Mucosa of gallbladder (tissue), 1 donor: ENCODE results near the gene NOSTRIN. TPM values are rescaled to one million over a fixed set of nuclear protein-coding genes. Genes with fewer than 3 reads are reported as not detected.
"Not testable (repeated sequence)": the region's sequence is repeated elsewhere in the genome, so short reads cannot be mapped to it uniquely, and the experiment has no call there.

Experiments
- DNase-seq: peaks from one replicate; pipeline ENCODE4 v3.0.0-alpha.2; 2020; ENCODE audit warnings: low spot score
- total RNA-seq: library from RNA; stranded (reverse); gene quantifications from one replicate; pipeline ENCODE4 v1.2.1, GENCODE V29; 2021
- donor health status: DM: no; HTN: no; CAD: no.

Gene NOSTRIN
- total RNA-seq, 1 donor from 2014 or later: 36.1 TPM

- no peak for DNase-seq
Measured at GRCh38 chr2:168819050-168819715, 16.7 kb downstream of the NOSTRIN start.

DNA sequence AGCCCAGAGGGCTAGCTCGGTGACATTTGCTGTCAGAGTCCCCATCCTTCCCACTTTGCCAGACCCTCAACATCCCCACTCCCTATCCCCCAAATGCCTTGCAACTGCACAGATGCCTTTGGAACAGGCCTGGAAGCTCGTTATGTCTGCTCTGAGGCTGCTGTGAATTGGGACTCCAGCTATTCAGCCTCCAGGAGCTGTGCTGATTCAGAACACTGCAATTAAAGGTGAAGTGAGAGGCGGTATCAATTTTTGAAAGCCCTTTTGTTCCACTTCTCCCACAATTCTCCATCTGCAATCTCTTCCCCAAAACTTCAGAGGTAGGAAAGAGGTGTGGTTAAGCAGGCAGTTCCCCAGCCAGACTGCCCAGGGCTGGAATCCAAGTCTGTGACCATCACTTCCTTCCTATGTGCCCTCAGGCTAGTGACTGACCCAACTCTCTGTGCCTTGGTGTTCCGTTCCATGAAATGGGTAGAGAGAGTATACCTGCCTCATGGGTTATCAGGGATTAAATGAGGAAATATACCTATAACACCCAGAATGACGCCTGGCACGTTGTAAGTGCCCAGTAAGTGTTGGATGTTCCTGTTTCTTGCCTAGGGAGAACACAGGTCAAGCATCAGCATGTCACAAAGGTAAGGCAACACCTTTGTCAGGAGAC is 17.5 kb downstream of the NOSTRIN start:
- no peak for DNase-seq

- no peak for DNase-seq
Measured at GRCh38 chr2:168821577-168821976, 19.1 kb downstream of the NOSTRIN start.

- no peak for DNase-seq
Measured at GRCh38 chr2:168821992-168822391, 19.6 kb downstream of the NOSTRIN start.

DNA sequence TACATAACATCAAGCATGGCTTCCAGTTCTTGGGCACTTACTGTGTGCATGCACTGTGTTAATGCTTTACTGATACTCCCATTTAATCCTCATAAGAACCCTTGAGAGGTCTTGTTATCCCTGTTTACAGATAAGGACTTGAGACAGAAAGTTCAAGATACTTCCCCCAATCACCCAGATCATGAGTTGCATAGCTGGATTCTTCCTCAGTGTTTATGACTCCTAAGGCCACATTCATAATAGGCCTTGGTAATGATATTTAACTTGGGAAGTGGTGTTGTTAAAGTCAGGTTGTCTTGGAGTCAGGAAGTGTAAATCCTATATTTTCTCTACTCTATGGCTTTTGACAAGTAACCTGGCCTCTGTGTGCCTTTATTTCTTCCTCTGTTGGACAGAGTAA is 22.7 kb downstream of the NOSTRIN start:
- no peak for DNase-seq

DNA sequence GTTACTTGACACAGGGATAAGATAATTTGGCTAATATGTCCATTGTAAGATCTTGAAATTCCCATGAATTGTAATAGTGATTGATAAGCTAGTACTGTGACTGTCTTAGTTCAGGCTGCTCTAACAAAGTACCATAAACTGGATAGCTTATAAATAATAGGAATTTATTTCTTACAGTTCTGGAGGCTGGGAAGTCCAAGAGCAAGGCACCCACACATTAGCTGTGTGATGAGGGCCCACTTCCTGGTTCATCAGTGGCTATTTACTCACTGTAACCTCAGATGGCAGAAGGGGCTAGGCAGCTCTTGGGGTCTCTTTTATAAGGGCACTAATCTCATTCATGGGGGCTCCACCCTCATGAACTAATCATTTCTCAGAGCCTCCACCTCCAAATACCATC is 28.5 kb downstream of the NOSTRIN start:
- DNase-seq: no peak

GRCh38 chr2:168831662-168832061 is 29.2 kb downstream of the NOSTRIN start:
- DNase-seq: no peak

DNA sequence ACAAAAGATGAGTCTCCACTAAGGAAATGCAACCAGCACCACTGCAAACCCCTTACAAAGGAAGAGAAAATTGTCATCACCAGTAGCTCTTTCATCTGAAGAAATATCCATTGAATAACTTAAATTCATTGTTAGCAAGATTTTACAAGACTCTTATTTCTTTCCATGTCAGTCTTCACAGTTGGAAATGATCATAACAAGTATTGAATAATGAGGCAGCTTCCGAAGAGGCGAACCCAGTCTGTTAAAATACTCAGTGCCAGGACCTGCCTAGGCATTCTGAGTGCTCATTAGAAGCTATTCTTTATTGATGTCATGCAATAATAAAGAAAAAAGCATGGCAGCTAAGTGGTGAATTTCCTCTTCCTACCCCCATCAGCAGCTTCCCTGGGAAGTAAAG is 33.5 kb downstream of the NOSTRIN start:
- no peak for DNase-seq

- DNase-seq: no peak
Measured at GRCh38 chr2:168841445-168841844, 39.0 kb downstream of the NOSTRIN start.

DNA sequence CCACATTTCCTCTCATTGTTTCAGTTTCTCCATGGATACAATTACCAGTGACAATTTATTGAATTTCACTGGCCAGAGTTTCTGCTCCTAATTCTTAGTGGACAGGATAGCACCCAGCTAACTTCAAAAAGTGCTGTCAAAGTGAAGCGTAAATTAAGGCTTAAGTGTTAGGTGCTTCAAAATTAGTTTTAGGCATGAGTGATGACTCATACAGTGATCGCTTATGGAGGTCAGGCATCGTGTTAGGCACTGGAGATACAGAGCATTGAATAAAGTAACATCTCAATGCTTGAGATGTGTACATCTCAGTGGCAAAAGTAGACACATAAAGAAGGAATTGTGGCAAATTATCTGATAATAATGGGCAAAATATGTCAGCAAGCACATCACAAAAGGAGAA is 40.8 kb downstream of the NOSTRIN start:
- no peak for DNase-seq

GRCh38 chr2:168848225-168848624 is 45.8 kb downstream of the NOSTRIN start:
- DNase-seq: no peak

DNA sequence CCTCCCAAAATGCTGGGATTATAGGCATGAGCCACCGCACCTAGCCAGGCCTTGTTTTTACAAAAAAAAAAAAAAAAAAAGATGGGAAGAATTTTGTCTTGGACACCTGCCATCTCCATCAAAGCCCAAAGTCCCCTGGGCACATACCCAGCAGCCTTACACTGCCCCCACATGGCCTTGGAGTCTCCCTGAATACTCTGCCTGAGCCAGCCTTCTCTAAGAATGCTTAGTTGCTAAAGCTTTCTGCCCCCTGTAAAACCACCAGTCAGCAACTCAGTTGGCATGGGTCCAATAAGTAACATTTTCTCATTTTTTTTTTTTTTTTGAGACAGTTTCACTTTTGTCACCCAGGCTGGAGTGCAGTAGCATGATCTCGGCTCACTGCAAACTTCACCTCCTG is 47.2 kb downstream of the NOSTRIN start:
- peak; percentile 46 for DNase-seq

DNA sequence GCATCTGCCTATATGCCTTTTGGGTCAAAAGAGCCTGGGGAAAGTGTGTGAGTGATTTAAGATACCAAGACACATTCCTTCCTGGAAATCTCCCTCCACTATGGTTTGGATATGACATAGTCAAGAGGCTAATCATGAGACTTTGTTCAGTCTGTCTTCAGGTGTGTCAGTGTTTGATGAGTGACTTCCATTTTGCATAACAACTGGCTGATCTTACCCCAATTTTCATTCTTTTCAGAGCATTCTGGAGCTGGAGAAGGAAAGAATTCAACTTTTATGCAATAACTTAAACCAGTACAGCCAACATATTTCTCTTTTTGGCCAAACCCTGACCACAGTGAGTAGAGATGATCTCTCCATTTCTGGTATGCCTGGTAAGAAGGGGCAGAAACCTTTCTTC is 48.4 kb downstream of the NOSTRIN start:
- DNase-seq: no peak

DNA sequence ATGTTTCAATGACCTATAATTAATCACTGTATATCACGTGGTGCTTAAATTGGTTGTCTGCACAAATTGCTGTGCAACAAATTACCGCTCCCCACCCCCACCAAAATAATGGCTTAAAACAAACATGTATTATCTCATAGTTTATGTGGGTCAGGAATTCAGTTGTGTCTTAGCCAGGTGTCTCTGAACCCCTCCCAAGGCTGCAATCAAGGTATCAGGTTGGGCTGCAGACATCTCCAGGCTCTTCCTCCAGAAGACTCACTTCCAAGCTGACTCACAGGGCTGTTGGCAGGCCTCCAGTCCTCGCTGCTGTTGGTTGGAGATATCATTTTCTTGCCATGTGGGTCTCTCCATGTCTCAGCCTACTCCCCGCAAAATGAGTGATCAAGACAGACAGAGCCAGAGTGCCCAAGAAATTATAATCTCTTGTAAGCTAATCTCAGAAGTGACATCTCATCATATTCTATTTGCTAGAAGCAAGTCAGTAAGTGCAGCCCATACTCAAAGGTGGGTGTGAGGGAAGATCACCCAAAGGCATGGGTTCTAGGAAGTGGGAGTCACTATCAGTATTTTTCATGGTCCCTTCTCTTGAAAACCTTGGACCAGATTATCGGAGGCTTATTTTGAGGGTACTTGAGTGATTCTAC is 49.4 kb downstream of the NOSTRIN start:
- DNase-seq: peak; percentile 39

GRCh38 chr2:168852481-168852880 is 50.0 kb downstream of the NOSTRIN start:
- no peak for DNase-seq

DNA sequence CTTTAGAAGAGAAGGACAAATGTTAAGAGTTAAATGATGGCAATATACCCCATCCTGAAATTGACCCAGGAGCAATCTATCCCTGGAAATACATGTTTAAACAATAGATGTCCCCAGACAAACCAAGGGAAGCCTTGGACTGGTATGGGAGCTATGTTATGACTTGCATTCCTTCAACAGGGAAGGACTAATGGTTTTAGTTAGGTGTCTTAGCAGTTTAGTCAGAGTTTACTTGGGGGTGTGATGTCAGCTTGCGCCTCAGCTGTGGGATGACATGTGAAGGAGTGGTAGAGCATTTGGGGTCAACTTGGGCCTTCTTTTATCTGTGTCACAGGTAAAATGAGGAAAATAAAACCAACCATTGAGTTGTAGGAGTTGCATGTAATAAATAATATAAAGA is 51.0 kb downstream of the NOSTRIN start:
- DNase-seq: no peak

GRCh38 chr2:168854651-168855050 is 52.2 kb downstream of the NOSTRIN start:
- DNase-seq: no peak

DNA sequence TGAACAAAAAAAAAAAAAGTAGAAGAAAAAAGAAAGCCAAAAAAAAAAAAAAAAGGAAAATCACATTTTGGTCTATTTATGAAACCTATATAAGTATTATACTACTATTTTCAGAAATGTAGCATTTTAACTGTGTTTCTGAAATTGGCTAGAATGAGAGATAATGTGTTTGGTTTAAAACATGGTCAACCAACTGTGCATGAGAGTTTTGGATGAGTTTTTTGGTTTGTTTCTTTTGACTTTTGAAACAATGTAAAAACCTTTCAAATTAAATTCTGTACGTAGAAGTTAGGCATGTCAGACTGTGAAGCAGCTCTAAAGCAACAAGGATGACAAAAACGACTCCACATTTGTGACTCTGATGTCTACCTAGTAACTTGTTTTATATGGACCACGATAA is 53.2 kb downstream of the NOSTRIN start:
- DNase-seq: no peak

DNA sequence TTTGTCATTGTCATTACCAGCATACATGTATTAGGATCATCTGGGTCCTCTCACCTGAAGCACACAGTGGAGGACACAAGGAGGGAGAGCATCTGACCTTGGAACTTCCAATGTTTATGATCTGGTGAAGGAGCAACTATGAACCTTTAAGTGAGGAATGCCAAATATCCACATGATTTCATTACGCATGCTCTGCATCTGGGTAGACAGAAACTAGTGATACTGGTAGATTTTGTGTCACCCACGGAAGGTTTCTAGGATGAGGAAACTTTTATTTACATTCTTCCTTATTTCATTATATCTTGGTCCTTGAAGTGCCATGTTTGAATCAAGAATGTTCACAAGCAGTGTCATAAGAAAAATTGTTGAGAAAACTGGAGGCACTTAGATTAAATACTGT is 55.7 kb downstream of the NOSTRIN start:
- DNase-seq: no peak

- not testable (repeated sequence) for DNase-seq
Measured at GRCh38 chr2:168867164-168867563, 64.7 kb downstream of the NOSTRIN start.

DNA sequence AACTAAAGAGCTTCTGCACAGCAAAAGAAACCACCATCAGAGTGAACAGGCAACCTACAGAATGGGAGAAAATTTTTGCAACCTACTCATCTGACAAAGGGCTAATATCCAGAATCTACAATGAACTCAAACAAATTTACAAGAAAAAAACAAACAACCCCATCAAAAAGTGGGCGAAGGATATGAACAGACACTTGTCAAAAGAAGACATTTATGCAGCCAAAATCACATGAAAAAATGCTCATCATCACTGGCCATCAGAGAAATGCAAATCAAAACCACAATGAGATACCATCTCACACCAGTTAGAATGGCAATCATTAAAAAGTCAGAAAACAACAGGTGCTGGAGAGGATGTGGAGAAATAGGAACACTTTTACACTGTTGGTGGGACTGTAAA is 67.9 kb downstream of the NOSTRIN start:
- DNase-seq: not testable (repeated sequence)

DNA sequence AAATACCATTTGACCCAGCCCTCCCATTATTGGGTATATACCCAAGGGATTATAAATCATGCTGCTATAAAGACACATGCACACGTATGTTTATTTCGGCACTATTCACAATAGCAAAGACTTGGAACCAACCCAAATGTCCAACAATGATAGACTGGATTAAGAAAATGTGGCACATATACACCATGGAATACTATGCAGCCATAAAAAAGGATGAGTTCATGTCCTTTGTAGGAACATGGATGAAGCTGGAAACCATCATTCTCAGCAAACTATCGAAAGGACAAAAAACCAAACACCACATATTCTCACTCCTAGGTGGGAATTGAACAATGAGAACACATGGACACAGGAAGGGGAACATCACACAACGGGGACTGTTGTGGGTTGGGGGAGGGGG is 68.4 kb downstream of the NOSTRIN start:
- DNase-seq: not testable (repeated sequence)

DNA sequence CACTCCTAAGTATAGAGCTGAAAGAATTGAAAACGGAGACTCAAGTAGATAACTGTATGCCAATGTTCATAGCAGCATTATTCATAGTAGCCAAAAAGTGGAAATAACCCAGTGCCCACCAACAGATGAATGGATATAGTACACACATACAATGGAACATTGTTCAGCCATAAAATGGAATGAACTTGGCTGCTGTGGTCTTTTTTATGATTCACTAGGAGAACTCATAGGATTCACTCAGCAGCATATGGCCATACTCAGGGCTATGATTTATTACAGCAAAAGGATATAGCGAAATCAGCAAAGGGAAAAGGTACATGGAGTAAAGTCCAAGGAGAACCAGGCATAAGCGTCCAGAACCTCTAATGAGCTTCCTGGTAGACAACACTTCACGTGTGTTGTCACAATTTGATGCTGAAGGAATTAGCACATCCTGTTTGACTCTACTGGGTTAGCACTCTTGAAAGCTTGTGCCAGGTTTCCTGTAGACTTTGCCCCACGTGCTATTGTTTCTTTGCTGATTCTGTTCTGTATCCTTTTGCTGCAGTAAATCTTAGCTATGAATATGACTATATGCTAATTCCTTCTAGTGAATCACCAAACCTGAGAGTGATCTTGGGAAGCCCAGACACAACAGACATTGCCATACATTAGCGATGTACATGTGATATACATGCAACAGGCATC is 72.1 kb downstream of the NOSTRIN start:
- DNase-seq: peak; percentile 47
